Natural killer cell (primary cell): ENCODE results near the gene KLHL30. TPM values are rescaled to one million over a fixed set of nuclear protein-coding genes. Genes with fewer than 3 reads are reported as not detected.

Experiments
- ATAC-seq, 3 donors: fragments of 150-1000 bp in 2 of 3; fragments of 200-7000 bp in 1 of 3; cut with Tn5 transposase; 1 replicate in 1 of 3; 2 replicates in 2 of 3; pipeline ENCODE4 v1.10.0; 2021; ENCODE audit warnings: mild to moderate bottlenecking in 2 of 3, moderate library complexity in 2 of 3
- DNase-seq, 2 donors: peaks; one replicate each; pipeline versions ENCODE4 v3.0.0 to v3.0.0-alpha.2; 2013 to 2021; ENCODE audit warnings: mixed read lengths in 1 of 2
- H3K27ac ChIP-seq: one replicate; pipeline ENCODE4 v1.5.1; 2013; ENCODE audit warnings: mild to moderate bottlenecking, low read length
- H3K27me3 ChIP-seq: one replicate; pipeline ENCODE4 v1.6.1; 2013; ENCODE audit warnings: low read length; ENCODE audit not compliant: control insufficient read depth, insufficient read depth
- H3K36me3 ChIP-seq: one replicate; pipeline ENCODE4 v1.6.1; 2013; ENCODE audit warnings: low read length; ENCODE audit not compliant: control insufficient read depth, insufficient read depth
- H3K4me1 ChIP-seq: one replicate; pipeline ENCODE4 v1.6.1; 2013; ENCODE audit warnings: low read length; ENCODE audit not compliant: control insufficient read depth, insufficient read depth
- H3K4me3 ChIP-seq: one replicate; pipeline ENCODE4 v1.5.1; 2013; ENCODE audit warnings: low read length
- H3K9me3 ChIP-seq: one replicate; pipeline ENCODE4 v1.6.1; 2013; ENCODE audit warnings: low read length; ENCODE audit not compliant: control insufficient read depth, insufficient read depth
- H3K27ac Mint-ChIP-seq, 2 donors: one replicate each; pipeline ENCODE4 v1.8.0; 2022; ENCODE audit warnings: mild to moderate bottlenecking in 2 of 2, mixed read lengths in 2 of 2, moderate library complexity in 1 of 2
- H3K27me3 Mint-ChIP-seq, 2 donors: one replicate each; pipeline ENCODE4 v1.8.0; 2022; ENCODE audit warnings: low read depth in 2 of 2, mixed read lengths in 2 of 2
- H3K36me3 Mint-ChIP-seq: one replicate; pipeline ENCODE4 v1.8.0; 2022; ENCODE audit warnings: mixed read lengths
- H3K4me1 Mint-ChIP-seq, 2 donors: one replicate each; pipeline ENCODE4 v1.8.0; 2022; ENCODE audit warnings: mixed read lengths in 2 of 2
- H3K4me3 Mint-ChIP-seq: one replicate; pipeline ENCODE4 v1.8.0; 2022; ENCODE audit warnings: mild to moderate bottlenecking, moderate library complexity, mixed read lengths
- H3K9me3 Mint-ChIP-seq, 2 donors: one replicate each; pipeline ENCODE4 v1.8.0; 2022; ENCODE audit warnings: mixed read lengths in 2 of 2
- WGBS: methylation state at CpG from one replicate; pipeline ENCODE4 v1.1.7; 2013; ENCODE audit warnings: missing lambda C conversion rate; ENCODE audit not compliant: insufficient coverage; 5-methylcytosine and 5-hydroxymethylcytosine counted together
- intact Hi-C: fragments of 100-400 bp; cut with micrococcal nuclease; formaldehyde crosslinking; loops from one replicate; pipeline ENCODE4 v1.14.2; 2022
- total RNA-seq, 4 donors: library from RNA; stranded (reverse); fragments of 120-200 nt in 1 of 4; gene quantifications; one replicate each; pipeline versions ENCODE4 v1.2.3 to v1.2.4, GENCODE V29; 2013 to 2022
- TF ChIP-seq, protein P1 (sequence below): fragments of 200-600 bp; IDR thresholded peaks from one replicate; pipeline ENCODE4 v1.8.0; 2022; ENCODE audit warnings: antibody characterized with exemption

KLHL30 gene
- total RNA-seq, 3 donors from 2014 or later (not counting 1 experiment from before 2014, with no cell fraction given), result not detected

GRCh38 chr2:238152771-238153688, 14.6 kb downstream of the KLHL30 start:
- intact Hi-C loops, result no loop called here

GRCh38 chr2:238154570-238154969, 16.1 kb downstream of the KLHL30 start:
- peaks cover 5% of the 10 kb centered on the region for H3K27me3 ChIP-seq
- TF ChIP-seq, protein P1, sequence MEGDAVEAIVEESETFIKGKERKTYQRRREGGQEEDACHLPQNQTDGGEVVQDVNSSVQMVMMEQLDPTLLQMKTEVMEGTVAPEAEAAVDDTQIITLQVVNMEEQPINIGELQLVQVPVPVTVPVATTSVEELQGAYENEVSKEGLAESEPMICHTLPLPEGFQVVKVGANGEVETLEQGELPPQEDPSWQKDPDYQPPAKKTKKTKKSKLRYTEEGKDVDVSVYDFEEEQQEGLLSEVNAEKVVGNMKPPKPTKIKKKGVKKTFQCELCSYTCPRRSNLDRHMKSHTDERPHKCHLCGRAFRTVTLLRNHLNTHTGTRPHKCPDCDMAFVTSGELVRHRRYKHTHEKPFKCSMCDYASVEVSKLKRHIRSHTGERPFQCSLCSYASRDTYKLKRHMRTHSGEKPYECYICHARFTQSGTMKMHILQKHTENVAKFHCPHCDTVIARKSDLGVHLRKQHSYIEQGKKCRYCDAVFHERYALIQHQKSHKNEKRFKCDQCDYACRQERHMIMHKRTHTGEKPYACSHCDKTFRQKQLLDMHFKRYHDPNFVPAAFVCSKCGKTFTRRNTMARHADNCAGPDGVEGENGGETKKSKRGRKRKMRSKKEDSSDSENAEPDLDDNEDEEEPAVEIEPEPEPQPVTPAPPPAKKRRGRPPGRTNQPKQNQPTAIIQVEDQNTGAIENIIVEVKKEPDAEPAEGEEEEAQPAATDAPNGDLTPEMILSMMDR, result no peak
- no peaks in the 10 kb centered on the region for H3K36me3 ChIP-seq
- Mint-ChIP-seq H3K27ac (no peak overlapping the region), H3K4me3 (no peak overlapping the region), H3K4me1 (peaks cover 5% of the 10 kb centered on the region in 2 donors), H3K27me3 (peaks cover 0 to 5% of the 10 kb centered on the region in 2 donors), H3K36me3 (no peaks in the 10 kb centered on the region), H3K9me3 (no peaks in the 10 kb centered on the region)
- no peaks in the 10 kb centered on the region for H3K9me3 ChIP-seq
- no peak overlapping the region for H3K4me3 ChIP-seq
- 95% methylated on average over 10 of the region's 10 CpGs for WGBS
- DNase-seq, result no peak
- intact Hi-C loops, result no loop called here
- H3K27ac ChIP-seq, result no peak overlapping the region
- ATAC-seq, result no peak
- peaks cover 12% of the 10 kb centered on the region for H3K4me1 ChIP-seq

More at GRCh38 chr2:238152771-238153688, 14.6 kb downstream of the KLHL30 start:
- Mint-ChIP-seq H3K27ac (no peak overlapping the region), H3K4me3 (no peak overlapping the region), H3K9me3 (no peaks in the 10 kb centered on the region), H3K4me1 (no peaks in the 10 kb centered on the region), H3K36me3 (no peaks in the 10 kb centered on the region), H3K27me3 (no peaks in the 10 kb centered on the region)
- Histone ChIP-seq H3K4me1 (peaks cover under 1% of the 10 kb centered on the region), H3K9me3 (no peaks in the 10 kb centered on the region), H3K36me3 (no peaks in the 10 kb centered on the region), H3K27me3 (no peaks in the 10 kb centered on the region), H3K4me3 (no peak overlapping the region), H3K27ac (no peak overlapping the region)
- WGBS, result 89% methylated on average over 22 of the region's 22 CpGs
- TF ChIP-seq, protein P1, result no peak
- no peak for ATAC-seq
- DNase-seq, result no peak

- no peak for ATAC-seq
- Histone ChIP-seq H3K36me3 (no peaks in the 10 kb centered on the region), H3K27ac (no peak overlapping the region), H3K27me3 (peaks cover 10% of the 10 kb centered on the region), H3K4me1 (peaks cover 18% of the 10 kb centered on the region), H3K4me3 (no peak overlapping the region), H3K9me3 (no peaks in the 10 kb centered on the region)
- Mint-ChIP-seq H3K27me3 (peaks cover 0 to 7% of the 10 kb centered on the region in 2 donors), H3K9me3 (no peaks in the 10 kb centered on the region), H3K4me3 (no peak overlapping the region), H3K36me3 (no peaks in the 10 kb centered on the region), H3K4me1 (peaks cover 7 to 10% of the 10 kb centered on the region in 2 donors), H3K27ac (no peak overlapping the region)
- 88% methylated on average over 19 of the region's 19 CpGs for WGBS
- TF ChIP-seq, protein P1, result no peak
- no peak for DNase-seq
- intact Hi-C loops, result no loop called here
Observed at GRCh38 chr2:238155051-238155760, 16.7 kb downstream of the KLHL30 start.
